ENCODE data around the gene BOLA1. TPM values are rescaled to one million over a fixed set of nuclear protein-coding genes. Genes with fewer than 3 reads are reported as not detected.
A peak's percentile ranks its signal among the peaks of the same experiment; 100 is the strongest.

BOLA1 gene
- total and polyA plus RNA-seq, 2 of the 13 experiments (the other 11 are each of a cell fraction or from before 2014, with no cell fraction given) = 3.2 to 4.2 TPM

DNA sequence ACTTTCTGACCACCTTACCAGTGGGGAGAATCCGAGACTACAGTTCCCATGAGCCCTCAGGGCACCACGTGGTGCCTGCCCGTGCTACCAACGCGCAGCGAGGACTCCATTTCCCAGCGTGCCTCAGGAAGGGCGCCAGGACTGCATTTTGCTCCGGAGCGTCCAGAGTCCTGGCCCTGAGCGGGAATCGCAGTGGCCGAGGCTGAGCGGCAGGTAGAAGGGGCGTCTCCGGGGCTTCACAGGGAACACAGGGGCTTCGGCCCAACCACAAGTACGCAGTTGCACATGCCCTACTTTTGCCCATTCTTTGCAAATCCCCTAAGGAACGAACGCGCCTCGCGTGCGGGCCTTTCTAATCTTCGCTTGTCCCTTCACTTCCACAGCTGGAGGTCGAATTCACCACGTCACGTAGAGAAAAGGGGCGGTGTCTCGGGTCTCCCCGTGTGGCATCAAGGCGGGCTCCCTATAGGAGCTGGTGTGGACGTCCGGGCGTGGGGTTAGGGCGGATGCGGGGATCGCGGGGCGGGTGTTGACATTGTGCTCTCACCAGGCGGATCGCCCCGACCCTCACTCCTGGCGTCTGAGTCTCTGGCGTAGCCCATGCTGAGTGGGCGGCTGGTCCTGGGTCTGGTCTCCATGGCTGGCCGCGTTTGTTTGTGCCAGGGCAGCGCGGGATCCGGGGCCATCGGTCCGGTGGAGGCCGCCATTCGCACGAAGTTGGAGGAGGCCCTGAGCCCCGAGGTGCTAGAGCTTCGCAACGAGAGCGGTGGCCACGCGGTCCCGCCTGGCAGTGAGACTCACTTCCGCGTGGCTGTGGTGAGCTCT lies at the start of gene BOLA1 (continued):
- TF ChIP-seq SYNCRIP (IDR thresholded peaks at IDR 0.05; ENCODE audit: insufficient read depth, low read depth, low read length) (no peak), WIZ (CRISPR knock-in tag; IDR thresholded peaks at IDR 0.05) (no peak), ZNF552 (CRISPR knock-in tag; IDR thresholded peaks at IDR 0.05; ENCODE audit: borderline replicate concordance) (no peak), POLR2AphosphoS5 (IDR thresholded peaks at IDR 0.05; ENCODE audit: low read depth, low read length) (peak; percentile 79), KDM2A (CRISPR knock-in tag; IDR thresholded peaks at IDR 0.05; ENCODE audit: borderline replicate concordance, low read depth) (peak; percentile 75; the same call in 1 of the 2 replicates), ZNF446 (CRISPR knock-in tag; IDR thresholded peaks at IDR 0.05) (peak; percentile 30; the same call in 1 of the 2 replicates), ERF (CRISPR knock-in tag; IDR thresholded peaks at IDR 0.05) (0 out of 2 replicates have a peak, but pooled peaks have one; percentile 41), ZNF589 (CRISPR knock-in tag; conservative IDR thresholded peaks at IDR 0.05) (no peak), NFYB (CRISPR knock-in tag; IDR thresholded peaks at IDR 0.05) (peak; percentile 64), PHF8 (CRISPR knock-in tag; IDR thresholded peaks at IDR 0.05) (peak; percentile 74), XBP1 (CRISPR knock-in tag; IDR thresholded peaks at IDR 0.05) (no peak), RCOR2 (CRISPR knock-in tag; IDR thresholded peaks at IDR 0.05) (no peak), ZNF547 (CRISPR knock-in tag; IDR thresholded peaks at IDR 0.05) (no peak), ZNF724P (CRISPR knock-in tag; IDR thresholded peaks at IDR 0.05; ENCODE audit: borderline replicate concordance) (no peak), RFXANK (CRISPR knock-in tag; IDR thresholded peaks at IDR 0.05) (no peak)
- TF ChIP-seq, protein P1, sequence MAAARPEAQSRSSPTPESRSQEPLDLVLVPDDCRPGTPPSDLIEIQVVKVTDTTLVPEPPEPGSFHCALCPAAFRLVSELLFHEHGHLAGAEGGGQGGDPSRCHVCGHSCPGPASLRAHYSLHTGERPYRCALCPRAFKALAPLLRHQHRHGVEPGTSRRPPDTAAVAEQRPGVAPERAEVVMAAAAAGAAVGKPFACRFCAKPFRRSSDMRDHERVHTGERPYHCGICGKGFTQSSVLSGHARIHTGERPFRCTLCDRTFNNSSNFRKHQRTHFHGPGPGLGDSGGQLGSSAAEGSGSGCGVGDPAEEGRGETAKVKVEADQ (CRISPR knock-in tag; IDR thresholded peaks at IDR 0.05; ENCODE audit: borderline replicate concordance) = no peak
- TF ChIP-seq, protein P2, sequence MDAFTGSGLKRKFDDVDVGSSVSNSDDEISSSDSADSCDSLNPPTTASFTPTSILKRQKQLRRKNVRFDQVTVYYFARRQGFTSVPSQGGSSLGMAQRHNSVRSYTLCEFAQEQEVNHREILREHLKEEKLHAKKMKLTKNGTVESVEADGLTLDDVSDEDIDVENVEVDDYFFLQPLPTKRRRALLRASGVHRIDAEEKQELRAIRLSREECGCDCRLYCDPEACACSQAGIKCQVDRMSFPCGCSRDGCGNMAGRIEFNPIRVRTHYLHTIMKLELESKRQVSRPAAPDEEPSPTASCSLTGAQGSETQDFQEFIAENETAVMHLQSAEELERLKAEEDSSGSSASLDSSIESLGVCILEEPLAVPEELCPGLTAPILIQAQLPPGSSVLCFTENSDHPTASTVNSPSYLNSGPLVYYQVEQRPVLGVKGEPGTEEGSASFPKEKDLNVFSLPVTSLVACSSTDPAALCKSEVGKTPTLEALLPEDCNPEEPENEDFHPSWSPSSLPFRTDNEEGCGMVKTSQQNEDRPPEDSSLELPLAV (CRISPR knock-in tag; conservative IDR thresholded peaks at IDR 0.05; ENCODE audit: low read depth) = no peak
- TF ChIP-seq, protein P3, sequence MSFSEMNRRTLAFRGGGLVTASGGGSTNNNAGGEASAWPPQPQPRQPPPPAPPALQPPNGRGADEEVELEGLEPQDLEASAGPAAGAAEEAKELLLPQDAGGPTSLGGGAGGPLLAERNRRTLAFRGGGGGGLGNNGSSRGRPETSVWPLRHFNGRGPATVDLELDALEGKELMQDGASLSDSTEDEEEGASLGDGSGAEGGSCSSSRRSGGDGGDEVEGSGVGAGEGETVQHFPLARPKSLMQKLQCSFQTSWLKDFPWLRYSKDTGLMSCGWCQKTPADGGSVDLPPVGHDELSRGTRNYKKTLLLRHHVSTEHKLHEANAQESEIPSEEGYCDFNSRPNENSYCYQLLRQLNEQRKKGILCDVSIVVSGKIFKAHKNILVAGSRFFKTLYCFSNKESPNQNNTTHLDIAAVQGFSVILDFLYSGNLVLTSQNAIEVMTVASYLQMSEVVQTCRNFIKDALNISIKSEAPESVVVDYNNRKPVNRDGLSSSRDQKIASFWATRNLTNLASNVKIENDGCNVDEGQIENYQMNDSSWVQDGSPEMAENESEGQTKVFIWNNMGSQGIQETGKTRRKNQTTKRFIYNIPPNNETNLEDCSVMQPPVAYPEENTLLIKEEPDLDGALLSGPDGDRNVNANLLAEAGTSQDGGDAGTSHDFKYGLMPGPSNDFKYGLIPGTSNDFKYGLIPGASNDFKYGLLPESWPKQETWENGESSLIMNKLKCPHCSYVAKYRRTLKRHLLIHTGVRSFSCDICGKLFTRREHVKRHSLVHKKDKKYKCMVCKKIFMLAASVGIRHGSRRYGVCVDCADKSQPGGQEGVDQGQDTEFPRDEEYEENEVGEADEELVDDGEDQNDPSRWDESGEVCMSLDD (CRISPR knock-in tag; IDR thresholded peaks at IDR 0.05; ENCODE audit: borderline replicate concordance) = no peak

Data from HepG2 (cell line).